Measurements from ENCODE around the gene FAM209B.

FAM209B gene

GRCh38 chr20:56575961-56576360 lies 42.9 kb downstream of the FAM209B start:
- H3K9me3 ChIP-seq (ENCODE audit: insufficient read depth, low read depth, low read length): no peaks in the 10 kb centered on the region; the same call in 1 of the 2 replicates
- H3K27me3 ChIP-seq (ENCODE audit: insufficient read depth, low read length): no peaks in the 10 kb centered on the region
- no peak overlapping the region for H3K9ac ChIP-seq (ENCODE audit: low read depth, low read length)
- H3K27ac ChIP-seq (ENCODE audit: low read length): no peak overlapping the region
- no peaks in the 10 kb centered on the region for H3K36me3 ChIP-seq (ENCODE audit: insufficient read depth, low read depth, low read length)
- H3K4me3 ChIP-seq (ENCODE audit: low read length): no peak overlapping the region
- H3K4me1 ChIP-seq (ENCODE audit: insufficient read depth, low read length): no peaks in the 10 kb centered on the region

GRCh38 chr20:56579301-56579710 lies 46.3 kb downstream of the FAM209B start:
- no peaks in the 10 kb centered on the region for H3K27me3 ChIP-seq (ENCODE audit: insufficient read depth, low read length)
- H3K9ac ChIP-seq (ENCODE audit: low read depth, low read length): no peak overlapping the region
- no peaks in the 10 kb centered on the region for H3K36me3 ChIP-seq (ENCODE audit: insufficient read depth, low read depth, low read length)
- H3K9me3 ChIP-seq (ENCODE audit: insufficient read depth, low read depth, low read length): no peaks in the 10 kb centered on the region
- H3K27ac ChIP-seq (ENCODE audit: low read length): no peak overlapping the region
- no peaks in the 10 kb centered on the region for H3K4me1 ChIP-seq (ENCODE audit: insufficient read depth, low read length)
- no peak overlapping the region for H3K4me3 ChIP-seq (ENCODE audit: low read length)

- Histone ChIP-seq H3K27me3 (ENCODE audit: insufficient read depth, low read length) (no peaks in the 10 kb centered on the region), H3K9me3 (ENCODE audit: insufficient read depth, low read depth, low read length) (no peaks in the 10 kb centered on the region), H3K27ac (ENCODE audit: low read length) (no peak overlapping the region), H3K36me3 (ENCODE audit: insufficient read depth, low read depth, low read length) (no peaks in the 10 kb centered on the region), H3K4me1 (ENCODE audit: insufficient read depth, low read length) (0 out of 2 replicates have a peak, but pooled peaks cover 3% of the 10 kb centered on the region), H3K4me3 (ENCODE audit: low read length) (no peak overlapping the region), H3K9ac (ENCODE audit: low read depth, low read length) (no peak overlapping the region)
Measured at GRCh38 chr20:56580226-56580625, 47.2 kb downstream of the FAM209B start.

- H3K9me3 ChIP-seq (ENCODE audit: insufficient read depth, low read depth, low read length): no peaks in the 10 kb centered on the region
- H3K4me1 ChIP-seq (ENCODE audit: insufficient read depth, low read length): 0 out of 2 replicates have a peak, but pooled peaks cover 3% of the 10 kb centered on the region
- no peaks in the 10 kb centered on the region for H3K36me3 ChIP-seq (ENCODE audit: insufficient read depth, low read depth, low read length)
- H3K27me3 ChIP-seq (ENCODE audit: insufficient read depth, low read length): no peaks in the 10 kb centered on the region
- no peak overlapping the region for H3K9ac ChIP-seq (ENCODE audit: low read depth, low read length)
- H3K4me3 ChIP-seq (ENCODE audit: low read length): no peak overlapping the region
- no peak overlapping the region for H3K27ac ChIP-seq (ENCODE audit: low read length)
Measured at GRCh38 chr20:56581701-56582100, 48.7 kb downstream of the FAM209B start.

GRCh38 chr20:56582542-56582941 lies 49.5 kb downstream of the FAM209B start:
- 0 out of 2 replicates have a peak, but pooled peaks cover 3% of the 10 kb centered on the region for H3K4me1 ChIP-seq (ENCODE audit: insufficient read depth, low read length)
- no peak overlapping the region for H3K27ac ChIP-seq (ENCODE audit: low read length)
- no peaks in the 10 kb centered on the region for H3K36me3 ChIP-seq (ENCODE audit: insufficient read depth, low read depth, low read length)
- no peak overlapping the region for H3K9ac ChIP-seq (ENCODE audit: low read depth, low read length)
- no peaks in the 10 kb centered on the region for H3K9me3 ChIP-seq (ENCODE audit: insufficient read depth, low read depth, low read length)
- H3K27me3 ChIP-seq (ENCODE audit: insufficient read depth, low read length): no peaks in the 10 kb centered on the region
- no peak overlapping the region for H3K4me3 ChIP-seq (ENCODE audit: low read length)

GRCh38 chr20:56584916-56585315 lies 51.9 kb downstream of the FAM209B start:
- H3K4me1 ChIP-seq (ENCODE audit: insufficient read depth, low read length): peaks cover 3% of the 10 kb centered on the region; the same call in 1 of the 2 replicates
- no peaks in the 10 kb centered on the region for H3K9me3 ChIP-seq (ENCODE audit: insufficient read depth, low read depth, low read length)
- H3K9ac ChIP-seq (ENCODE audit: low read depth, low read length): no peak overlapping the region
- H3K27ac ChIP-seq (ENCODE audit: low read length): no peak overlapping the region
- H3K36me3 ChIP-seq (ENCODE audit: insufficient read depth, low read depth, low read length): no peaks in the 10 kb centered on the region
- no peaks in the 10 kb centered on the region for H3K27me3 ChIP-seq (ENCODE audit: insufficient read depth, low read length)
- no peak overlapping the region for H3K4me3 ChIP-seq (ENCODE audit: low read length)
